ENCODE data around the gene GLIS1. TPM values are rescaled to one million over a fixed set of nuclear protein-coding genes. Genes with fewer than 3 reads are reported as not detected.

GLIS1 gene
- total RNA-seq, 1 experiment from 2014 or later, result 0.28 TPM

- no peak overlapping the region for H3K56ac ChIP-seq (ENCODE audit: insufficient read length, low read depth, low read length)
- no peaks in the 10 kb centered on the region for H4K20me1 ChIP-seq (ENCODE audit: control insufficient read depth, insufficient read depth, insufficient read length)
- no peaks in the 10 kb centered on the region for H3K79me1 ChIP-seq (ENCODE audit: insufficient read depth, low read depth, low read length, poor library complexity, severe bottlenecking)
- H3K9ac ChIP-seq (ENCODE audit: extremely low read depth, insufficient read length, low read length), result no peak overlapping the region
- H3K9me3 ChIP-seq (ENCODE audit: control insufficient read depth, low read depth, low read length), result no peaks in the 10 kb centered on the region
- no peak for DNase-seq
- no peak overlapping the region for H4K5ac ChIP-seq (ENCODE audit: insufficient read length, low read depth, low read length)
- H2AK5ac ChIP-seq (ENCODE audit: insufficient read length, low read length), result no peak overlapping the region
- H4K8ac ChIP-seq (replicated peaks; ENCODE audit: insufficient read length, low read depth, low read length), result no peak overlapping the region
- TF ChIP-seq, protein P1, sequence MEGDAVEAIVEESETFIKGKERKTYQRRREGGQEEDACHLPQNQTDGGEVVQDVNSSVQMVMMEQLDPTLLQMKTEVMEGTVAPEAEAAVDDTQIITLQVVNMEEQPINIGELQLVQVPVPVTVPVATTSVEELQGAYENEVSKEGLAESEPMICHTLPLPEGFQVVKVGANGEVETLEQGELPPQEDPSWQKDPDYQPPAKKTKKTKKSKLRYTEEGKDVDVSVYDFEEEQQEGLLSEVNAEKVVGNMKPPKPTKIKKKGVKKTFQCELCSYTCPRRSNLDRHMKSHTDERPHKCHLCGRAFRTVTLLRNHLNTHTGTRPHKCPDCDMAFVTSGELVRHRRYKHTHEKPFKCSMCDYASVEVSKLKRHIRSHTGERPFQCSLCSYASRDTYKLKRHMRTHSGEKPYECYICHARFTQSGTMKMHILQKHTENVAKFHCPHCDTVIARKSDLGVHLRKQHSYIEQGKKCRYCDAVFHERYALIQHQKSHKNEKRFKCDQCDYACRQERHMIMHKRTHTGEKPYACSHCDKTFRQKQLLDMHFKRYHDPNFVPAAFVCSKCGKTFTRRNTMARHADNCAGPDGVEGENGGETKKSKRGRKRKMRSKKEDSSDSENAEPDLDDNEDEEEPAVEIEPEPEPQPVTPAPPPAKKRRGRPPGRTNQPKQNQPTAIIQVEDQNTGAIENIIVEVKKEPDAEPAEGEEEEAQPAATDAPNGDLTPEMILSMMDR (conservative IDR thresholded peaks at IDR 0.05), result no peak
- no peak overlapping the region for H4K91ac ChIP-seq (ENCODE audit: insufficient read length, low read depth, low read length)
- H3K27ac ChIP-seq (ENCODE audit: insufficient read length, low read depth, low read length), result no peak overlapping the region
- Mint-ChIP-seq H3K4me3 (no peak overlapping the region), H3K9me3 (no peaks in the 10 kb centered on the region), H3K27me3 (ENCODE audit: low read depth) (peaks cover 37% of the 10 kb centered on the region), H3K27ac (no peak overlapping the region), H3K36me3 (ENCODE audit: insufficient read depth in 1 of 3, low read depth in 3 of 3) (no peaks in the 10 kb centered on the region), H3K4me1 (peaks cover 16% of the 10 kb centered on the region in 2 experiments)
- H3K4me1 ChIP-seq (ENCODE audit: insufficient read depth, low read length), result no peaks in the 10 kb centered on the region
- no peaks in the 10 kb centered on the region for H3K23me2 ChIP-seq (ENCODE audit: insufficient read length, low read depth, low read length, poor library complexity, severe bottlenecking)
- H3K79me2 ChIP-seq (ENCODE audit: insufficient read depth, low read length), result no peaks in the 10 kb centered on the region
- no peak overlapping the region for H2BK5ac ChIP-seq (ENCODE audit: insufficient read length, low read length)
- no peak overlapping the region for H2BK120ac ChIP-seq (ENCODE audit: low read depth, low read length, poor library complexity, severe bottlenecking)
- H3K18ac ChIP-seq (ENCODE audit: insufficient read length, low read depth, low read length), result no peak overlapping the region
- no peak overlapping the region for H2BK20ac ChIP-seq (ENCODE audit: low read depth, low read length, poor library complexity, severe bottlenecking)
- H2AFZ ChIP-seq (ENCODE audit: low read length), result no peak overlapping the region
- no peak overlapping the region for H3K4me2 ChIP-seq (ENCODE audit: insufficient read depth, insufficient read length, low read length)
- H2BK12ac ChIP-seq (ENCODE audit: insufficient read length, low read depth, low read length), result no peak overlapping the region
- no peak overlapping the region for H3K14ac ChIP-seq (ENCODE audit: insufficient read depth, low read length)
- no peaks in the 10 kb centered on the region; the same call in 1 of the 2 replicates for H3K27me3 ChIP-seq (ENCODE audit: insufficient read depth, low read length)
- no peak overlapping the region for H3T11ph ChIP-seq (ENCODE audit: low read length)
- no peak overlapping the region for H3K4ac ChIP-seq (ENCODE audit: low read depth, low read length)
- H3K23ac ChIP-seq (ENCODE audit: insufficient read length, low read depth, low read length), result no peak overlapping the region
- H2BK15ac ChIP-seq (ENCODE audit: low read depth, low read length), result no peak overlapping the region
- no CpG with 5 or more reads among the region's 15 CpGs for WGBS (ENCODE audit: extremely low coverage, insufficient read length, low lambda C conversion rate)
These were observed 59.8 kb downstream of the GLIS1 start for GRCh38 chr1:53678938-53679825.
